OCI-LY1 (cell line): ENCODE data around the gene RPS19BP1.

Experiments
- CTCF ChIP-seq: fragments of 200-600 bp; sonication (generic), shearing (Covaris generic); IDR thresholded peaks from 2 replicates; pipeline ENCODE4 v1.5.1; 2017; ENCODE audit warnings: mild to moderate bottlenecking, antibody characterized with exemption, low read length, moderate library complexity, mixed read lengths
- EZH2 ChIP-seq: fragments of 200-600 bp; sonication (generic), shearing (Covaris generic); IDR thresholded peaks from 2 replicates; pipeline ENCODE4 v1.8.0; 2017; ENCODE audit warnings: borderline replicate concordance, mixed run types, mild to moderate bottlenecking, antibody characterized with exemption, low read length, moderate library complexity, mixed read lengths

- TF ChIP-seq CTCF (no peak), EZH2 (no peak)
Observed at GRCh38 chr22:39524753-39525657, 7.5 kb downstream of the RPS19BP1 start.
